Stimulated activated CD4-positive, alpha-beta T cell treated with anti-CD3 and anti-CD28 coated beads, Interleukin-4, amount 100 ng/mL, for 24 hours (primary cell): ENCODE data around the gene PLCD1.
"Not testable (repeated sequence)": the region's sequence is repeated elsewhere in the genome, so short reads cannot be mapped to it uniquely, and the experiment has no call there.

Experiments
- DNase-seq: peaks from one replicate; pipeline ENCODE4 v3.0.0-alpha.2; 2020

PLCD1 gene

DNA sequence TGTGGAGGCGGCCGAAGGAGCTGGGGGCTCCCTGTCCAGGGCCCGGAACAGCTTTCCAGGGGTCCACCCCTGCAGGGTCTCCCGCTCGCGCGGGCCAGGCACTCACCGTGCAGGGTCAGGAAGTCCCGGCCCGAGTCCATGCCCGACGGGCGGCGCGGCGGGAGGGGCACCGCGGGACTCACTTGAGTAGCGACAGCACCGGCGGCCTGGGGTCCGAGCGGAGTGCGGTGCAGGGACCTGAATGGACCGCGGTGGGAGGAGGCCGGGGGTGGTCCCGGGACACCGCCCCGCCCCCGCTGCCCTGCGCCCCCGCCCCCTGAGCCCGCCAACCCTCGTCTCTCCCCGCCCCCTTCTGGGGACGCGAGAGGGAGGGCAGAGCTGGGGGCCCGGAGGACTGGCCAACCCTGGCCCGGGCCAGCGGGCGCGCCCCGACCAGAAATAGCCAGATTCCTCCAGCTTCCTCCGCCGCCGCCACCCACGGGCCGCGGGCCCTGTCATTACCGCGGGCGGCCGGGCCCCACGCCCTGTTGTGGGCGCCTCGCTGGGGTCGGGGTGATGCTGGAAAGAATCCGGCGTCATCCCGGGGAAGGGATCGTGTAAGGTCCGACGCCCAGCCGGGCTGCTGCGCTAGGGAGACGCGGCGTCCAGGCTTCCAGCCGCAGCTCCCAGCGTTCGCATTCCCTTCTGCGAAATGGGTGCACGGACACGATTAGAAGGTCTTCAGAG lies at the start of gene PLCD1:
PLCD1 (minus strand) TSS at position 243 of the 726 bp plus-strand sequence; CDS start at position 140, 103 bp downstream.
- peak; percentile 5 for DNase-seq

GRCh38 chr3:38077073-38077472 lies 47.6 kb upstream of the PLCD1 start:
- not testable (repeated sequence) for DNase-seq

DNA sequence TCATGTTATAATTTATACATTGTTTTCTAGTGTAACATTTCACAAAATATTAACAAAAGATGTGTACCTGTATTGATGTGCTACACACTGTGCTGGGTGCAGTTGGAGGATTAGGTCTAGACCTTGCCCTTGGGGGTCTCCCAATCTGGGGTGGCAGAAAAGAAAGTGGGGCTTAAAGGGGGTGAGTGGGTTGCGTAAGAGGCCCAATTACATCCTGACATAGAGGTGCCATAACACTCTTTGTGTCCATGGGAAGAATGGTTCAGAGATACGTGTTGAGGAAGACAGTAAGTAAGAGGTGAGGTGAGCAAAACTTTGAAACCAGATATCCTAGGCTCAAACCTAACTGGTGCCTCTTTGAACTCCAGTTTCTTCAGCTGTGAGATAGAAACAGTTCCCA lies 40.6 kb upstream of the PLCD1 start:
- no peak for DNase-seq

- no peak for DNase-seq
Observed at GRCh38 chr3:38067508-38068233, 38.2 kb upstream of the PLCD1 start.

DNA sequence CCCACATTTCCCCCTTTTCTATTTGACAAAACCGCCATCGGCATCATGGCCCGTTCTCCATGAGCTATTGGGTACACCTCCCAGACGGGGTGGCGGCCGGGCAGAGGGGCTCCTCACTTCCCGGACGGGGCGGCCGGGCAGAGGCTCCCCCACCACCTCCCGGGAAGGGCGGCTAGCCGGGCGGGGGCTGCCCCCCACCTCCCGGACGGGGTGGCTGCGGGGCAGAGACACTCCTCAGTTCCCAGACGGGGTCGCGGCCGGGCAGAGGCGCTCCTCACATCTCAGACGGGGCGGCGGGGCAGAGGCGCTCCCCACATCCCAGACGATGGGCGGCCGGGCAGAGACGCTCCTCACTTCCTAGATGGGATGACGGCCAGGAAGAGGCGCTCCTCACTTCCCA lies 35.0 kb upstream of the PLCD1 start:
- not testable (repeated sequence) for DNase-seq

DNA sequence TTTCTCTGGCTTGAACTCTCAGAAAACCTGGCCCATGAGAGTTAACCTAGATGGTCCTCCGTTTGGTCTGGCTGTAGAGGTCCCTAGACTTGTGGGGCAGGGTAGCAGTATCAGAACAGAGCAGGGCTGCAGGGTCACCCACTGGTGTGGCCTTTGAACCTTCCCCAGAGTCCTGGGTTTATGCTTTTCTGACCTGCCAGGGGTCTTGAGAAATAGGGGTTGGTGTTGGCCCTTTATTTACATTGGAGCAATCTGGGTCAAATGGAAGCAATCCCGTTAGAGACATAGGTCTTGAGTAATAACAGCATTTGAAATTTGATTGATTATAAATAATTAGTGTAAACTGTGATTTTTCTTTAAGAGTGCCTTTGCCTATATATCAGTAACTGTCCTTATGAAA lies 33.4 kb upstream of the PLCD1 start:
- DNase-seq, result no peak

- DNase-seq, result no peak
Observed at GRCh38 chr3:38059591-38059990, 30.1 kb upstream of the PLCD1 start.

- no peak for DNase-seq
Observed at GRCh38 chr3:38059148-38059547, 29.7 kb upstream of the PLCD1 start.

GRCh38 chr3:38054499-38055001 lies 25.1 kb upstream of the PLCD1 start:
- DNase-seq, result no peak

- not testable (repeated sequence) for DNase-seq
Observed at GRCh38 chr3:38053813-38054498, 24.5 kb upstream of the PLCD1 start.

GRCh38 chr3:38053286-38053685 lies 23.8 kb upstream of the PLCD1 start:
- DNase-seq, result not testable (repeated sequence)

DNA sequence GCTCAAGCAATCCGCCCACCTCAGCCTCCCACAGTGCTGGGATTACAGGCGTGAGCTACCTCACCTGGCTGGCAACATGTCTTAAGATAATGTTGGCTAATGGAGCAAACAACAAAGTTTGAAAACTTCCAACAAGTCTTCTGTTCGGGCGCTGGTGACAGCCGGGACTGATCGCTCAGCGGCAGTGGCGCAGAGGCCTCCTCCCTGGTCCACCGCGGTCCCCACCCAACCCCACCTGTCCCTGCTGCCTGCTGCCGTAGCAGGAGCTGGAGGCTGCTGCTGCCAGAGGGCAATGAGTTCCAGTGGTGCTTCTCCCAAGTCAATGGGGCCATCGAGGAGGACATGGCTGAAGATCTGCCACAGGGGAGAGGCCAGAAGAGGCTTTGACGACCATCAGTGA lies 21.7 kb upstream of the PLCD1 start:
- no peak for DNase-seq

GRCh38 chr3:38049358-38050126 lies 20.1 kb upstream of the PLCD1 start:
- no peak for DNase-seq

GRCh38 chr3:38047896-38048295 lies 18.5 kb upstream of the PLCD1 start:
- no peak for DNase-seq

DNA sequence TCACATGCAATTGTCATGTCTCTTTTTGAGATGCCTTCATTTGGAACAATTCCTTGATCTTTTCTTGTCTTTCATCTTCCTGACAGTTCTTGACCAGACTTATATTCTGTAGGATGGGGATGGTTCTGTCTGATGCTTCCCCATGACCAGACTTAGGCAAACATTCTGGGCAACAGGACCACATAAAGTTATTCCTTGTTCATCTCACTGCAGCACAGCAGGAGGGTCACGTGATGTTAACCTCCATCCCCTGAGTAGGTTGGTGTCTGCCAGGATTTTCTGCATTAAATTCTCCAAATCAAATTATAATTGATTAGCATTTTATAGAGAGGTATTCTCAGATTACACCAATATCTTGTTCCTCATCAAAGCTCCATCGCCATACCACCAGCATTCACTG lies 17.4 kb upstream of the PLCD1 start:
- DNase-seq, result no peak

GRCh38 chr3:38046027-38046426 lies 16.6 kb upstream of the PLCD1 start:
- no peak for DNase-seq

- no peak for DNase-seq
Observed at GRCh38 chr3:38043486-38043885, 14.0 kb upstream of the PLCD1 start.

- no peak for DNase-seq
Observed at GRCh38 chr3:38040401-38040800, 11.0 kb upstream of the PLCD1 start.

DNA sequence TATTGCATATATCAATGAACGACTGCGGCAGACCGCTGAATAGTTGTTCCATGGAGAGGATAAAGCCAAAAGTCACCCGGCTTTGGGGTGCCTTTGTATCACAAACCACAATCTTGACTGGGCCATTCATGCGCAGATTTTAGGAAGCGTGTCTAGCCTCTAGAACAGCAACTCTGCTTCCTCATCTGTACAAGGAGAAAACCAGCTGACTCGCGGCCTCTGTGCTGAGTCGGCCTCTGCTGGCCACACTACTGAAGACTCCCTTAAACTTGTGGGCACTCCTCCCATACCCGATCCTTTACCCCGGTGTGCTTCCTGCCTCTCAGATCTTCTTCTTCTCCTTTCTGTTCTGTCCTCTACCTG lies 10.4 kb upstream of the PLCD1 start:
- DNase-seq, result peak; percentile 30

GRCh38 chr3:38039101-38039898 lies 9.9 kb upstream of the PLCD1 start, which contains the start of gene DLEC1:
Gene DLEC1 (plus strand): TSS chr3:38039208. CDS start chr3:38039226, 18 bp downstream.
- DNase-seq, result peak; percentile 80

GRCh38 chr3:38038447-38038911 lies 9.0 kb upstream of the PLCD1 start:
- DNase-seq, result no peak

DNA sequence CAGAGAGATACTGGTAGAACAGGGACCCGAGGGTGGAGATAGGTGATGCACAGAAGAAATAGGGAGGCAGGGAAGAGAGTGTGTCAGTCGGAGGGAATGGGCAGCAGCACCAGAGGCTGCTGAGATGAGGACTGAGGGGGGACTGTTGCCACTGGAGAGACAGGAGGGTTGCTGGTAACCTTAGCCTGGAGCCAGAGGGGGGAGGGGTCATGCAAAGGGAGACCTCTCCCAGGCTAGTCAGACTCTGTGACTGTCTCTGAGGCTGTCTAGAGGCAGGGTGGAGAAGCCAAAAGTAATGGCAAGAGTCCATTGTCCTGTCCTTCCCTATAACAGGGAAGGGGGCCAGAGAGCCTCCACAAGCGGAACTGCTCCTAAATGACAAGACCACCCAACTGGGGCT lies 7.5 kb upstream of the PLCD1 start:
- DNase-seq, result no peak
